HG02943 (cell line): ENCODE data around the gene DNHD1.

Experiments used
- ATAC-seq: cut with Tn5 transposase; IDR thresholded peaks from one replicate; pipeline ENCODE4 v1.9.1; 2021; ENCODE audit warnings: mild to moderate bottlenecking, low read depth, moderate library complexity; ENCODE audit not compliant: unreplicated experiment

Gene DNHD1

DNA sequence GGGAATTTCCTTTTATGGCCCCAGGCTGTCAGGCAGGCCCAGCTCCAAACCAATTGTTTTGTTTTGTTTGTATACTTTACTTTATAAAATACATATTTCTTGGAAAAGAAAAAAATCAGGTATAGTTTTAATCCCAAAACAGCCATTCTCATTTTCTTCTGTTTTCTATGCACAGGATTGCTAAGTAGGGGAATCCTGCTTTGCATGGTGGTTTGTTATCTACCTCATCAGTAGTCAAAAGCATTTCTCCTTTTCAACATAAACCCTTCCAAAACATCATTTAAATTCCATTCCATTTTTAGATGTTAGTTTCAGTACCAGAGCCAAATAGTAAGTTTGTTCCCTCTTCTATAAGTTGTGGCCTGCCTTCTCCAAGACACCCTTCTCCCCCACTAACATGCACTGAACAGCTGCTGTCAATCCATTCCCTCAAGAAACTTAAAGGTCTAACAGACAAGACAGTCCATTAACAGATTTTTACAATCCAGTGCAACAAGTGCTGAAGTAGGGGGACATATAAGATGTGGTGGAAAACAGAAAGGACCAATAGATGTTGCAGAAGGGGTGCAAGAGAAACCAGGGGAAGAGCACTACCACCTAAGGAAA, 110.2 kb downstream of the DNHD1 start:
- no peak for ATAC-seq

DNA sequence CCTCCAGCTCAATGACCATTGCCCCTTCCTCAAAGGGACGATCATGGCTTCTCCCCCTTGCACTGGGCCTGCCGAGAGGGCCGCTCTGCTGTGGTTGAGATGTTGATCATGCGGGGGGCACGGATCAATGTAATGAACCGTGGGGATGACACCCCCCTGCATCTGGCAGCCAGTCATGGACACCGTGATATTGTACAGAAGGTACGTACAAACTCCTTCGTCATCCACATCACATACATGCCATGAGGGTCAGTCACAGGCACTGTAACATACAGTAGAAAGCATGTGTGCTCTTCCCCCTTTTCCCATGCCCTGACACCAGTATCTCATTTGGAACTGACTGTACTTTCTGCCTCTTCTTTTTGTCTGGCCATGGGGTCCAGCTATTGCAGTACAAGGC, 110.9 kb downstream of the DNHD1 start:
- no peak for ATAC-seq

DNA sequence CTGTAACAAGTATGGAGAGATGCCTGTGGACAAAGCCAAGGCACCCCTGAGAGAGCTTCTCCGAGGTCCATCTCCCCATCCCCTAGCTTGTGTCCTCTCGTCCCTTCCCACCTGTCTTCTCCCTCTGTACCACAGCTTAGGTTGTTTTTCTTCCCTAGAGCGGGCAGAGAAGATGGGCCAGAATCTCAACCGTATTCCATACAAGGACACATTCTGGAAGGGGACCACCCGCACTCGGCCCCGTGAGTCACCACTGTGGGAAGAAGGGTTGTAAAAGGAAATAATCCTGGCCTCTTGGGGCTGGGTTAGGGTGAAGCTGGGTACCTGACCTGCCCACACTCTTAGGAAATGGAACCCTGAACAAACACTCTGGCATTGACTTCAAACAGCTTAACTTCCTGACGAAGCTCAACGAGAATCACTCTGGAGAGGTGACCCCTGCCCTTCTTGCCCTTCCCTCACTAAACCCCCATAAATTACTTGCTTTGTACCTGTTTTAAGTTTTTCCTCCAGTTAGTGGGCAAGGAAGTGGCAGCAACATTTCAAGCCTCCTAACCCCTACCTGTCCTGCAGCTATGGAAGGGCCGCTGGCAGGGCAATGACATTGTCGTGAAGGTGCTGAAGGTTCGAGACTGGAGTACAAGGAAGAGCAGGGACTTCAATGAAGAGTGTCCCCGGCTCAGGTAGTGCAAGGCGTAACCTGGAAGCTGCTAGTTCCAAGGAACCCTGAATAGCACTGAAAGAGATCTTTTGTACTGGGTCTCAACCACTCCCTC, 111.8 kb downstream of the DNHD1 start:
- no peak for ATAC-seq

DNA sequence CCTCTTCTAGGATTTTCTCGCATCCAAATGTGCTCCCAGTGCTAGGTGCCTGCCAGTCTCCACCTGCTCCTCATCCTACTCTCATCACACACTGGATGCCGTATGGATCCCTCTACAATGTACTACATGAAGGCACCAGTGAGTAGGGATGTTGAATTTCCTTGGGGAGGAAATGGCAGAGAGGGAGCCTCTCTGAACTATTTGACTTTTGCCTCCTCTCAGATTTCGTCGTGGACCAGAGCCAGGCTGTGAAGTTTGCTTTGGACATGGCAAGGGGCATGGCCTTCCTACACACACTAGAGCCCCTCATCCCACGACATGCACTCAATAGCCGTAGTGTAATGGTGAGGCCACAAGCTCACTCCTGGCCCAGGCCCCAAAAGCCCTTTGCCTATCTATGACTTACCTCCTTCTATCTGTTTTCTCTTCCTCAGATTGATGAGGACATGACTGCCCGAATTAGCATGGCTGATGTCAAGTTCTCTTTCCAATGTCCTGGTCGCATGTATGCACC, 112.5 kb downstream of the DNHD1 start:
- ATAC-seq: no peak

DNA sequence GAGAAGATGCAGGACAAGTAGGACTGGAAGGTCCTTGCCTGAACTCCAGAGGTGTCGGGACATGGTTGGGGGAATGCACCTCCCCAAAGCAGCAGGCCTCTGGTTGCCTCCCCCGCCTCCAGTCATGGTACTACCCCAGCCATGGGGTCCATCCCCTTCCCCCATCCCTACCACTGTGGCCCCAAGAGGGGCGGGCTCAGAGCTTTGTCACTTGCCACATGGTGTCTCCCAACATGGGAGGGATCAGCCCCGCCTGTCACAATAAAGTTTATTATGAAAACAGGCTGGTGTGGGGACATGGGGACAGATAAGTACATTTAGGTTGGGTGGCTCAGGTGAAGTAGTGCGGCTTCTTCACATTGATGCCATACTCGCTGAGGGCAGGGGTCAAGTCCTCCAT, 113.5 kb downstream of the DNHD1 start:
- no peak for ATAC-seq

DNA sequence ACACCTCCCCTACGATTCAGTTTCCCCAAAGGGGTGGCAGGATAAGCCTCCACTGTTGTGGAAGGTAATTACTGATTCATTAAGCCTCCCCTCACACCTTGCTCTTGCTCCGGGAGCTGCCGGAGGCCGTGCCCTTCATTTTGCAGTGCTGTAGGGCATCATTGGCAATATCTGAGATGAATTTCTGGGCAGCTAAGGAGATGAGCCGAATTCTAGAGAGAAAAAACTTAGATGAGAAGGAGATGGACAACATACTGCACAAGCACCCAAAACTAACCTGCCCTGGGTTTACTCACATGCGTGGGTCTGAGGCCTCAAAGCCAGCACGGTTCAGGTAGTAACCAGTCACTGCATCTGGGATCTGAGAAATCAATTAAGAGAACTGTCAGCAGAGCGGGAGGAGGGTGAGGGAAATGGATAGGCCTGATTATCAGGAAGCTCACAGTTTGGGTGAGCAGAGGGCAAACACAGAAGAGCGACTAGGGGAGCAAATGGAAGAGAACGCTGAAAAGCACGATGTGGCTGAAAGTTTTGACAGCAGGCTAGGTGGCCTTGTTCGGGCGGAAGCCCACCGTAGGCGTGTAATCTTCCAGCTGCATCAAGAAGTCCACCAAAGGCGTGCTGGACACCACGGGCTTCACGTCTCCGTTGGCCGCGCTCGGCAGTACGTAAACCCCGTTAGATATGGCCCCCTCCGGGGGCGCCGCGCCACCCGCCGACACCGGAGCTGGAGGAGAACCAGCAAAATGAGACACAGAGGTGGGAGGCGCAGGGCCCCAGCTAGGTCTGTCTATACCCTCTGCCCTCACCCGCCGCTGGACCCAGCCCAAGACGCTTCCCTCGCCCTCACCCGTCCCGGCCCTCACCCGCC, 114.2 kb downstream of the DNHD1 start:
- ATAC-seq: no peak

DNA sequence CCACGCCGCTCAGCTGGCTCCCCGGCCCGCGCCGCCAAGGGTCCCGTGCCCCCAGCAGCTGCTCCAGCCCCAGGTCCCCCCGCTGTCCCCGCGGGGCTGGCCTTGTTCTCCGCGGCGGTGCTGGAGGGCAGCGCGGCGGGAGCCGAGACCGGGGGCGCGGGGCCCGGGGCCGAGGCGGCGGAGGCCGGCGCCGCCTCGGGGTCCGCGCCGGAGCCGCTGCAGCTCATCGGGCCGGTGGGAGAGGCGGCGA, 114.8 kb downstream of the DNHD1 start:
- peak; percentile 7 for ATAC-seq

DNA sequence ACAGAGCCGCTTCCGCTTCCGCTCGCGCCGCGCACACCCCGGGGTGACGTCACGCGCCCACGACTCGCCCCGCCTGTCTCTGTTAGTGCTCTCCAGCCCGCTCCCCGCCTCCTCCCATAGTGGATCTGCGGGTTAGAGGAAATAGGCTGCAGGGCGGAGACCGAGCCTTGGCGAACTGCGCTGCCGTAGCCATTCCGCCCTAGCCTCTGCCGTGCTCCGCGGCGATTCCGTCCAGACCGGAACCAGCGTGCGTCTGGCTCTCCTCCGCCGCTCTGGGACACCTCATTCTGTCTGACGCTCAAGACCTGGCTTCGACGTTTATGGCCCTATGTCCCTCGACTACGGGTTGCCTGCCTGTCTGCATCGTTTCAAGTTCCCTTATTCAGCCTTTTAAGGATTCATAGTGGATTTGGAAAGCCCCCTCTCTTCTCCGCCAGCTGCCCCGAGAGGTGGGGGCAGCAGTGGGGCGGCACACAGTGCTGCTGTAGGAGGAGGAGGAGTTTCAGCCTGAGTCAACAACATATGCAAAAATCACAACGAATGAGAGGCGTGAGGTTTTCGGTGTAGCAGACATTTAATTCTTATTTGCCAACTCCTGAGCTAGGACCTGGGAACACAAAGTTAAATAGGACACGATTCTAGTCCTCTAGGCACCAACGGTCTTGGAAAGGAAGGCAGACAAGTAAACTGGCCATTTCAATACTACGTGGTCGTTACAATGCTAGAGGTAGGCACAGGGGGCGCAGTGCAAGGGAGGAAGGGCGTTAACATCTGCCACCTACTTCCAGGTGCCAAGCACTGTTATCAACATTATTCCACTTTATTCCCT, 115.3 kb downstream of the DNHD1 start, which contains the start of gene TAF10:
Gene TAF10, minus strand, starts transcription at position 4 of the 829 bp plus-strand sequence. CDS start 27 bp downstream, outside the sequence.
- peak; percentile 89 for ATAC-seq

DNA sequence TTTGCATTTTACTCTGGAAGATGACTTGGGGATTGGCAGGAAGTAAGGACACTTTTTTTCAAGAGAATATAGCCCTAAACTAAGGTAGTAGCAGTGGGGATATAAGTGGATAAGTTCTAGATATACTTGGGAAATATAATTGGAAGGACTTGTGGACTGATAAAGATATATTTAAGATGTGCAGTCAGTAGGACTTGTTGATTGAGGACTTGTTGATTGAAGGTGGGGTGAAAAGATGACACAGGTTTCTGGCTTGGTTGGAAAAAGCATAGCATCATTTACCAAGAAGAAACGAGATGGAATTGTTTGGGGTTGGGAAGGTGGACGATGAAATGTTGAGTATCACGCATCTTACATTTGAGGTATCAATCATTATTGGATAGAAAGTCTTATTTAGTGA, 116.4 kb downstream of the DNHD1 start:
- ATAC-seq: no peak

DNA sequence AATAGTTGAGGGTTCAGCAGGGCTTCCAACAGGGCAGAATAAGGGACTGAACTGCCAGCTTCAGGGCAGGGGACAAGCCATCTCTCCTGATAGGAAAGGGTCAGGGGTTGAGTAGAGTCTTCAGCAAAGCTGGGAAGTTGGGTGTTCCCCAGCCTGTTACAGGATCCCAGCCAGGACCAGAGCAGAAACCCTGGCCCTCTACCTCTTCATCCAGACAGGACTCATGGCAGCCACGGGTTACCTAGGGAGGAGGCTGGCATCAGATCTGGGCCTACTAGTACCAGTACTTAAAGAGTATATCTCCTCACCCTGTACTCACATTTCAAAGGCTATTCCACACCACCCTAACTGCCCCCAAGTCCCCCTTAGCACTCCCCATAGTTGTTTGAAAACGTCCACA, 117.4 kb downstream of the DNHD1 start:
- ATAC-seq: no peak

DNA sequence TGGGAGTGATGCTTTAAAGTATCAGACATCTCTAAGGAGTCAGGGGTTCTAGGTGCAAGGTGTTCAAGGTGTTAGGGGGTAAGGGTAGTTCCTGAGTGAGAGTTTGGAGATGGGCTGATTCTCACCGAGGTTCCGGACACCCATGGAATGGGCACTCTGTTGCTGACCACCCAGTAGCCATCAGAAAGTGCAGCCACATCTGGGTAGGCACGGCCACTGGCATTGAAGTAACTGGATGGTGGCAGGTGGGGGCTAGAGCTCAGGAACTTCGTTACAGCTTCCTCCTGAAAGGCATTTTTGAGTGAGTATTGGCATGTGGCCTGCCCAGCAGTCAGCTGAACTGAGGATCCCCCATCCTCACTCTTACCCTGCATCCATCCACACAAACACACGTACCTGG, 118.0 kb downstream of the DNHD1 start:
- ATAC-seq: no peak

DNA sequence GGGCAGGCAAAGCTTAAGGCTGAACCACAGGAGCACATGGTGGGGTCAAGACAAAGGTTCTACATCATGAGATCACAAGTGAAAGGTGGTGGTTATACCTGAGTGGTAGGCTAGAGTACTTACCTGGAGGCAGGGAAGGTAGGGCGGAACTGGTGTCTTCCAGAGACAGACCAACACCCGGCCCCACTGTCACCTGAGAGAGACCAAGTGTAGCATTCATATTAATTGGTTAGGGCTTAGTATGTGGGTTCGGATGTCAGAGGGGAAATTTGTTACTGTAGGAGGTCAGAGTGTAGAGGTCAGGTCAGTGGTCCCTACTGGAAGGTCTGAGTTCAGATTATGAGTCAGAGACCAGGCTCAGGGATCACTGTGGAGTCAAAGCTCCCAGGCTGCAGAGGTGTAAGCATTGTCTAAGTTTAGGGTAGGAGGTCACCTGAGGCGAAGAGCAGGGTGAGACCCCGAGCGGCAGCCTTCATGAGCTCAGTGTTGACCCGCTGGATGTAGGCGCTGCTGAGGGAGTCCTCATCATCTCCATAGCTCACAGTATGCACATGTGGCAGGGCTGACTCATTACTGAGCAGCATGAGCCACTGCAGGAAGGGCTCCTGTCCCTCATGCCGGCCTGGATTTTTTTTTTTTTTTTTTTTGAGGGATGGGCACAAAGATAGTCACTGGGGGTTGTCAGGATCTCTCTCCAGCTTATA, 119.0 kb downstream of the DNHD1 start:
- ATAC-seq: no peak

DNA sequence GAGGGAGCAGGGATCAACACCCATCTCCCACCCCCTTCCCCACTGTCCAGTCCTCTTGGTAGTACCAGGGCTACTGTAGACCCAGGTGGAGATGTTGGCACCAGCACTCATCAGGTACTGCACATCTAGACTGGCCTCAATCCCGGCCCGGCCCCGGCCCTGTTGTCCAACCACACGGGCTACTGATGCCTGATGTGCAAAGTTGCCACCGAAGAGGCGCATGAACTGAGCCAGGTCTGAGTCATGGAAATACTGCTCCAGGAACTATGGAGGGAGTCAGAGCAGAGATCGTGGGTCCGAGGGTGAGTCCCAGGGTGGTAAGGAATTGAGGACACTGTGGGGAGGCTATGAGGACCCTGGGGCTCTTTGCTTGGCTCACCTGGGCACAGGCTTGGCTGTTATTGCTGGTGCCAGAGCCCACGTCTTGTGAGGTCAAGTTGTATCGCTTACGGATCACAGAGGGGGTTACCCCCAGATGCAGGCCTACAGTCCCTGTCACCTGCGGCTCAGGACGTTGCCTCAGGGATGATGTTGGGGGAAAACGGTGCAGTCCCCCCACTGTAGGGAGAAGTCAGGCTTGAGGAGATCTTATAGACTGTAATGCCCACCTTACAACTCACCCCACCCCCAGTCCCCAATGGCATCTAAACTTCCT, 119.6 kb downstream of the DNHD1 start:
- ATAC-seq: no peak

DNA sequence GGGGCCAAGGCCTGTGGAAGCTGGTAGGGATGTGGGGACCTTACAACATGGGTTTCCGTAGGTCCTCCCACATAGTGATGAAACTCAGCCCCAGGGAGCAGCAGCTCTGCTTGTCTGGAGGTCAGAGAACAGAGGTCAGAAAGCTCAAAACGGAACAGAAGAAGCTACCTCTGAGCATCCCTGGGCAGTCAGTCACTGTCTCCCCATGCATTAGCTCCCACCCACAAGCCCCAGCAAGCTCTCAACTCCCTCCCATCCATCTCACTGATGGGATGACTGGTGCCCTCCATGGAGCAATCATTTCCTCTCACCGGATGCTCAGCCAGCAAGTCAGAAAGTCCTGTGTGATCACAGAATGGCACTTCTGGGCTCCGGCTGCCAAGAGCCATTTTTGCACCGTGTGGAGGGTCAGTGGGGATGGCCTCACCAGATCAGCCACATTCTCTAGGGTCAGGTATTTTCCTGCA, 120.3 kb downstream of the DNHD1 start:
- no peak for ATAC-seq

DNA sequence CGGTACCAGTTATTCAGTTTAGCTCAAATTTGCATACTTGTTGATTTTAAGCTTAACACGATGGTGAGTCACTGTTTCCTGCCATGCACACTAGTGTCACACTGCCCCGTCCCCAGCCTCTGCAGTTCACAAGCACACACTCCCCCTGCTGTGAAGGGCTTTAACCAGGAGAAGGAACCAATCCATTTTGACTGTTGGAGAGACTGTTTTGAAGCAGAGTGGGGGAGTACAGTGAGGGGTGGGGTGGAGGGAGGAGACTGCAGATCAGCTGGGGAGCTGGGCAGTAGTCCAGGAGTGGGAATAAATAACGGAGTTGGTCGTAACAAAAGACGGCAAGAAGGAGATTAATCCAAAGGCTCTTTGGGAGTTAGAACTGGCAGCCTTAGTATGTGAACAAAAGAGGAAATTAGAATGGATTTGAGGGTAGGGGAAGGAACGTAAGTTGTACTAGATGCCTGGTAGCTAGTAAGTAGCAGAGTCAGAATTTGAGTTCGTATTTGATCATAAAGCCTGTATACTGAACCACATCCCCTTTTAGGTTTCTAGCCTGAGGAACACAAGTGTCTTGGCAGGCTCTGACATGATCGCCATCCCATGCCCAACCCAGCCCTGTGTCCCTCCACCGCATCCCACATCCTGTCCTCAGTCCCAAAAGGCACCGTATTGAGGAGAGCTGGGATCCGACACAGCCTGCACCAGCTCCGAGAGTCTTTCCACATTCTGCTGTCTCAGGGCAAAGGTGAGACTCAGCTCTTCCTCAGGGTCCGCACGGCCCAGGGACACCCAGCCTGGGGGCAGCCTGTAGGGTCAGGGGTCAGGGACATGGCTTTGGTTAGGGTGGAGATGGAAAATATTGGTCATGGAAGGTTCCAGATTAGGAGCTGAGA, 121.3 kb downstream of the DNHD1 start:
- ATAC-seq: peak; percentile 19

DNA sequence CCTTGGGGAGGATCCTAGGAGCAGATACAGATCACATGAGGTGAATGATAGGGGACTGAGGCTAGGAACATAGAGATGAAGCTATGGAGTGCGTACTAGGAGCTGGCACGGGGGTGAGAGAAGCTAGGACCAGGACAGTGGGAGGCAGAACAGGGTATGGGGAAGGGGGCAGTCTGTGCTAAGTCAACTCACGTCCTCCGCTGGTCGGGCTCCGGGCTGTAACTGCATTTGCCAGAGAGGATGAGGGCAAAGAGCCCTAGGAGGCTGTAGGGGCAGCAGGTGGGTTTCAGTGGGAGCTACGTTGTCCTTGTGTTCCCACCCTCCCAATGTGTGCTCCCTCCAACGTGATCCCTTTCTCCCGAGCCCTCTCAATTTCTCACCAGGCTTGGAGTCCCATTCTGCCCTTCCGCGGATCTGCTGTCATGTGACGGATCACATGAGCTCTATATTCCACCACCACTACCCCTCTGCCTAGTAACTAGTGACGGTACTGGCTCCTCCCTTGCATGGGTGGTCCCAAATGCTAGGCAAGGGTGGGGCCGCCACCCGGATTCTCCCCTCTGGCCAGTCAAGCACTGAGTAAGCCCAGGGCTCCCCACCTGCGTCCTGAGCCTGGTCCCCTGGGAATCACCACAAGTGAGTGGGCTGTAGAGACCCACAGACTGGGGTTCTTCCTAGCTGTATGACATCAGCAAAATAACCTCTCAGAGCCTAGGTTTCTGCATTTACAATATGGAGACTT, 122.1 kb downstream of the DNHD1 start, which contains the start of gene TPP1:
Gene TPP1, minus strand, starts transcription at position 419 of the 742 bp plus-strand sequence. Its CDS starts 22 bp downstream, at position 397.
- peak; percentile 98 for ATAC-seq

DNA sequence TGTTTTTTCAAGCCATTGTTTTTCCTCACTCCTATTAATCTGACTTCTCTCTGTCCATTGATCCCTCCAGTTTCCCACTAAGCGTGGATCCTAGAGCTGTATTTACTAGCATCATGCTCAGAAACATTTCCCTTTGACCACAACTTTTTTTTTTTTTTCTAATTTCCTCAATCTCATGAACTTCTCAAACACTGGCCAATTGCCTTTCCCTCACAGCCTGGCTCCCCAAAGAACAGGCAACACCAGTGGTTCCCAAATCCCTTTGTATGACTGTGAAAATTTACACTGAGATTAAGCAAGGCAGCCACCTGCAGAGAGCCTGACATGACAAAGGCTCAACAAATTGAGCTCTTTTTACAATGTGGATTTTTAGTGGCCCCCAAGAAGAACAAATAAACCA, 123.6 kb downstream of the DNHD1 start:
- no peak for ATAC-seq
